ENCODE results near the gene NEDD4L.
"Not testable (repeated sequence)": the region's sequence is repeated elsewhere in the genome, so short reads cannot be mapped to it uniquely, and the experiment has no call there.

NEDD4L gene

DNA sequence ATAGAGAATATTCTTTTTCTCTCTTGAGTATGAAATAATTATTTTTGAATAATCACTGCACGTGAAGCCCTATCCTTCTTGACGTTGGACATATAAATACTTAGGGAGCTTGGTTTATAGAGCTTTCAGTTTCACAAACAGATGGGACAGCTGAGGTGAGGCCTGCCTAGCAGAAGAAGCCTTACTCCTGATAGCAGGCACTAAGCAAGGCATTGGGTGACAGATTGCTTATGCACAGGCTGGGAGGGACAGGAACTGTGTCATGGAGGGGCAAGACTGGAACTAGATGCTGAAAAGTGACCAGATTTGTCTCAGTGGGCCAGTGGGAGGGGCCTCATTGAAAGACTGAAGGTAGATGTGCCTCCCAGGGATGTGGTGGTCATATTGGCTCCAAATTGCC lies 220.8 kb downstream of the NEDD4L start:
- Histone ChIP-seq H3K36me3 (no peaks in the 10 kb centered on the region), H3K9me3 (ENCODE audit: severe bottlenecking) (no peaks in the 10 kb centered on the region), H3K27ac (no peak overlapping the region), H3K4me3 (ENCODE audit: low read depth, low read length) (no peak overlapping the region), H3K27me3 (ENCODE audit: insufficient read depth, low read depth, severe bottlenecking) (no peaks in the 10 kb centered on the region)
- no peak for DNase-seq
- TF ChIP-seq, protein P1, sequence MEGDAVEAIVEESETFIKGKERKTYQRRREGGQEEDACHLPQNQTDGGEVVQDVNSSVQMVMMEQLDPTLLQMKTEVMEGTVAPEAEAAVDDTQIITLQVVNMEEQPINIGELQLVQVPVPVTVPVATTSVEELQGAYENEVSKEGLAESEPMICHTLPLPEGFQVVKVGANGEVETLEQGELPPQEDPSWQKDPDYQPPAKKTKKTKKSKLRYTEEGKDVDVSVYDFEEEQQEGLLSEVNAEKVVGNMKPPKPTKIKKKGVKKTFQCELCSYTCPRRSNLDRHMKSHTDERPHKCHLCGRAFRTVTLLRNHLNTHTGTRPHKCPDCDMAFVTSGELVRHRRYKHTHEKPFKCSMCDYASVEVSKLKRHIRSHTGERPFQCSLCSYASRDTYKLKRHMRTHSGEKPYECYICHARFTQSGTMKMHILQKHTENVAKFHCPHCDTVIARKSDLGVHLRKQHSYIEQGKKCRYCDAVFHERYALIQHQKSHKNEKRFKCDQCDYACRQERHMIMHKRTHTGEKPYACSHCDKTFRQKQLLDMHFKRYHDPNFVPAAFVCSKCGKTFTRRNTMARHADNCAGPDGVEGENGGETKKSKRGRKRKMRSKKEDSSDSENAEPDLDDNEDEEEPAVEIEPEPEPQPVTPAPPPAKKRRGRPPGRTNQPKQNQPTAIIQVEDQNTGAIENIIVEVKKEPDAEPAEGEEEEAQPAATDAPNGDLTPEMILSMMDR (IDR thresholded peaks at IDR 0.05; ENCODE audit: low read depth, low read length) = no peak

DNA sequence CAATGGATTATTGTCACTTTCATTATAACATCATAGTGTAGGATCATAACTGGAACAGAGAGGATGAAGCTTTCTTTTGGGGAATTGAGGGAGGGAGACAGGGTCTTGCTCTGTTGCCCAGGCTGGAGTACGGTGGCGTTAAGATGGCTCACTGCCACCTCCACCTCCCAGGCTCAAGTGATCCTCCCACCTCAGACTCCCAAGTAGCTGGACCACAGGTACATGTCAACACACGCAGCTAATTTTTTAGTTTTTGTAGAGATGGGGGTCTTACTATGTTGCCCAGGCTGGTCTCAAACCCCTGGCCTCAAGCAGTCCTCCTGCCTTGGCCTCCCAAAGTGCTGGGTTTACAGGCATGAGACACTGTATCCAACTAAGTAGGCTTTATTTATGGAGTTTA lies 221.5 kb downstream of the NEDD4L start:
- not testable (repeated sequence) for DNase-seq; H3K36me3 ChIP-seq; H3K4me3 ChIP-seq (ENCODE audit: low read depth, low read length); H3K27ac ChIP-seq; H3K27me3 ChIP-seq (ENCODE audit: insufficient read depth, low read depth, severe bottlenecking); H3K9me3 ChIP-seq (ENCODE audit: severe bottlenecking)

DNA sequence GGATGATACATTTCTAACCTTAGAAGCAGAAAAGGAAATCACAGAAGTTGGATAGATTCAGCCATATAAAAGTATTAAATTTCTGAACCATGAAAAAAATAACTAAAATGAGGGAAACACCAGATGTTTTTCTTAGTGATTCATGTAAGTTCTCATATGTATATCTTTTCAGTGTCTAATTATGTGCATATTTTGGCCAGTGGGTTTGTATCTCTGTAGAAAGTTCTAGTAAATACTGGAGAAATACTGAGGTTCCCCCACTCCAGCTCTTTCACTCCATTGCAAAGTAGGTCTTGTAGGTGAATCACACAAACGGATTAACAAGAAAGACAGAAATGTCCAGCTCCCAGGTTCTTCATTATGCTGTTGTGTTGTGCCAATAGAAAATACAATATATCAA lies 222.3 kb downstream of the NEDD4L start:
- Histone ChIP-seq H3K9me3 (ENCODE audit: severe bottlenecking) (no peaks in the 10 kb centered on the region), H3K4me3 (ENCODE audit: low read depth, low read length) (no peak overlapping the region), H3K27me3 (ENCODE audit: insufficient read depth, low read depth, severe bottlenecking) (no peaks in the 10 kb centered on the region), H3K27ac (no peak overlapping the region), H3K36me3 (no peaks in the 10 kb centered on the region)
- DNase-seq = no peak
- TF ChIP-seq, protein P1 (IDR thresholded peaks at IDR 0.05; ENCODE audit: low read depth, low read length) = no peak

DNA sequence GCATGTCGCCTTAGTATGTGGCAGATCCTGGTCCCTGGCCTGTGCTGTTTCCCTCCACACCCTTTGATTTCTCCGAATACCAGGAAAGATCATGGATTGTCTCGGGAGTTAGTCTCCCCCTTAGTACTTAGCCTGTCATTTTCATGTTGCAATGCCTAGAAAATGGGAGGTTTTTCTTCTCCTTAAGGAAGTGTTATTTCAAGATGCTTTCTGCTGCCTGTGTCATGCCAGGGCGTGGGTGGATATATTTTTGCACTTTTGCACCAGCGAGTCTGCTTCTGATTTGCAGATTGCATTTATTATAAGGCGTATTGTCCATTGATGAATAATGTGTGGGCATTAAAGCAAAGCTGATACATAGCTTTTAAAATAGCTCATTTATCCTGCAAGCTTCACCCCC lies 223.5 kb downstream of the NEDD4L start:
- no peak for DNase-seq
- H3K36me3 ChIP-seq = no peaks in the 10 kb centered on the region
- no peaks in the 10 kb centered on the region for H3K9me3 ChIP-seq (ENCODE audit: severe bottlenecking)
- no peaks in the 10 kb centered on the region for H3K27me3 ChIP-seq (ENCODE audit: insufficient read depth, low read depth, severe bottlenecking)
- no peak overlapping the region for H3K27ac ChIP-seq
- no peak overlapping the region for H3K4me3 ChIP-seq (ENCODE audit: low read depth, low read length)
- TF ChIP-seq, protein P1 (IDR thresholded peaks at IDR 0.05; ENCODE audit: low read depth, low read length) = no peak

DNA sequence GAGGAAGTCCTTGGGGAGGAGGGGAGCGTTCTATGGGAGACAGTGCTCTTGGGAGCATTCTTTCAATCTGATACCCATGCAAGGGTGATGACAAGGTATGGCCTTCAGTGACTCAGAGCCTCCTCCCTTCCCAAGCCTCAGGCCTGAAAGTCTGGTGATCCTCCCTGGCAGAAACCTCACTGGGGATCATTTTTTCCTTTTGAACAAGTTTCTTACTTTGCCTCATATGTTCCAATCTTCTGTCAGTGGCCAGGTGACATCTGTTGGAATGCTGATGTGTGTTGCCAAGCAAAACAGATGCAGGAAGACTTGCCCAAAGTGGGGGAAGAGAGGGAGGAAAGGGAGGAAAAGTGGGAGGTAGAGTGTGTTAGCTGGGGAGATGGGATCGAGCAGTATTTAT lies 224.8 kb downstream of the NEDD4L start:
- no peak overlapping the region for H3K4me3 ChIP-seq (ENCODE audit: low read depth, low read length)
- DNase-seq = no peak
- no peaks in the 10 kb centered on the region for H3K36me3 ChIP-seq
- H3K9me3 ChIP-seq (ENCODE audit: severe bottlenecking) = no peaks in the 10 kb centered on the region
- H3K27me3 ChIP-seq (ENCODE audit: insufficient read depth, low read depth, severe bottlenecking) = no peaks in the 10 kb centered on the region
- TF ChIP-seq, protein P1 (IDR thresholded peaks at IDR 0.05; ENCODE audit: low read depth, low read length) = no peak
- no peak overlapping the region for H3K27ac ChIP-seq

DNA sequence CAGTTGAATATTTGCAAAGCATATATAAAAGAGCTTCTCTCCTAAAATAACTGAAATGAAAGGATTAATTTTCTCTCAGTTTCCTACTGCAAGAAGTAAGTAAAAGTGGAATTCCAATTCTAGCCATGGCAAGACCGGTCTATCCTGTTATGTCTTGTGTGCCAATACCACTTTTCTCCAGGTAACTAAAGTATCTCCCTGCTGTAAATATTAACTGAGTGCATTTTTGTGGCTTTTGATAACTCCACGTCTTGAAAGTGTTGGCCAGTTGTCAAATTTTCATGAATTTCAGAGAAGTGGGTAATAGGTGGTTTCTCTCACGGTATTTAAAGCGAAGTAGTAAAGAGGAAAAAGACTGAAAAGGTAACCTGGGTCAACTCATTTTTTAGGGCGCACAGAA lies 225.9 kb downstream of the NEDD4L start:
- no peak overlapping the region for H3K27ac ChIP-seq
- no peak for DNase-seq
- H3K36me3 ChIP-seq = no peaks in the 10 kb centered on the region
- TF ChIP-seq, protein P1 (IDR thresholded peaks at IDR 0.05; ENCODE audit: low read depth, low read length) = no peak
- no peak overlapping the region for H3K4me3 ChIP-seq (ENCODE audit: low read depth, low read length)
- H3K27me3 ChIP-seq (ENCODE audit: insufficient read depth, low read depth, severe bottlenecking) = no peaks in the 10 kb centered on the region
- no peaks in the 10 kb centered on the region for H3K9me3 ChIP-seq (ENCODE audit: severe bottlenecking)

All from WERI-Rb-1 (cell line).